ENCODE data around the gene CHRDL2.

- TF ChIP-seq FOXM1 (IDR thresholded peaks at IDR 0.05; ENCODE audit: borderline replicate concordance) (no peak), ZNF384 (IDR thresholded peaks at IDR 0.05) (no peak), LEF1 (IDR thresholded peaks at IDR 0.05; ENCODE audit: borderline replicate concordance) (no peak), L3MBTL2 (conservative IDR thresholded peaks at IDR 0.05) (no peak), BHLHE40 (IDR thresholded peaks at IDR 0.05; ENCODE audit: borderline replicate concordance) (no peak), SP1 (IDR thresholded peaks at IDR 0.05) (no peak), ARNT (IDR thresholded peaks at IDR 0.05) (no peak), PKNOX1 (IDR thresholded peaks at IDR 0.05) (no peak), TARDBP (IDR thresholded peaks at IDR 0.05) (no peak), SUZ12 (IDR thresholded peaks at IDR 0.05) (no peak), HDGF (IDR thresholded peaks at IDR 0.05; ENCODE audit: borderline replicate concordance) (no peak), ELF4 (IDR thresholded peaks at IDR 0.05) (no peak), FOXK2 (IDR thresholded peaks at IDR 0.05) (no peak), FOXA1 (IDR thresholded peaks at IDR 0.05) (no peak)
Observed at GRCh38 chr11:74663315-74663714, 67.9 kb downstream of the CHRDL2 start.
